Fibroblast of upper back skin (primary cell): Measurements from ENCODE around the gene TAS2R1.
"Not testable (repeated sequence)": the region's sequence is repeated elsewhere in the genome, so short reads cannot be mapped to it uniquely, and the experiment has no call there.

ENCODE experiments used
- DNase-seq: peaks from one replicate; pipeline ENCODE4 v3.0.0-alpha.2; 2013

Gene TAS2R1

DNA sequence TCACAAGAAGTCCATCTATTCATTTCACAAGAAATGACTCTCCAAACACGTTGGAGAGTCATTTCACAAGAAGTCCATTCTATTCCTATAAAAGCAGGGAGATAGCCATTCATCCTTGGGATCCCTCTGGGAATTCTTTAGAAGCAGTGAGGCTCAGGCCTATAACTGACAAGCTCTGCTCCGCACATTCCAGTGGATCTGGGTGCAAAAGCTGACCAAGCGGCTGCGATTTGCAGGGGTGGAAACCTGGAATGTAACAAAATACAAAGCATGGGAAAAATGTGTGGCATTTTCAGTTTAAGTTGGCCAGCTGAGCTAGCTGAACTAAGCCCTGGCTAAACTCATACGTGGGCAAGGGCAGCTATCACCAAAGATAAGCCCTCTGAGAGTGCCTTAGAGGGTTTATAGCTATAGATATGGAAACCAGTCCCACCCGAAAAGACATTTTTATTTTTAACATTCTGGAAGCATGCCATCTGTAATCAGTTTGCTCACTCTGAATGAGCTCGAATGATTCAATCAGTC lies 8.7 kb downstream of the TAS2R1 start:
- DNase-seq, result peak; percentile 74

- DNase-seq, result no peak
Measured at GRCh38 chr5:9619331-9620092, 10.6 kb downstream of the TAS2R1 start.

GRCh38 chr5:9617739-9618504 lies 12.2 kb downstream of the TAS2R1 start:
- DNase-seq, result no peak

- DNase-seq, result peak; percentile 33
Measured at GRCh38 chr5:9617221-9617620, 12.9 kb downstream of the TAS2R1 start.

GRCh38 chr5:9615331-9615730 lies 14.8 kb downstream of the TAS2R1 start:
- DNase-seq, result no peak

DNA sequence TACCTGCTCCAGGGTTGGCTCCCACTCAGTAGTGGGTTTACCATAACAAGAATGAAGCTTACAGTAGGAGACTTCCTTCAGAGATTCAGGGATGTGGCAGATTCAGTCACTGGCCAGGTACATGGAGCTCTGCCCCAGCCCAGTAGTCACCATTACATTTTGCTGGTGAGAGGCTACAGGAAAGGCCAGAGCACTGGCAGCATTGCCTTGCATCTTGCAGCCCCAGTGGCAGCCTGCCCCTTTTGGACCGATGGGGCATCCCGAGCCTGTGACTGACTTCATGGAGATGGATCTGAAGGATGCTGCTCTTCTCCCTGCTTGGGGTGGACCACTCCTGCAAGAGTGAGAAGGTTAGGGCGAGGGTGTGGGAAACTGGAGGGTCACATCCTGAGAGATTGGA lies 16.8 kb downstream of the TAS2R1 start:
- no peak for DNase-seq

- DNase-seq, result no peak
Measured at GRCh38 chr5:9610969-9611368, 19.2 kb downstream of the TAS2R1 start.

DNA sequence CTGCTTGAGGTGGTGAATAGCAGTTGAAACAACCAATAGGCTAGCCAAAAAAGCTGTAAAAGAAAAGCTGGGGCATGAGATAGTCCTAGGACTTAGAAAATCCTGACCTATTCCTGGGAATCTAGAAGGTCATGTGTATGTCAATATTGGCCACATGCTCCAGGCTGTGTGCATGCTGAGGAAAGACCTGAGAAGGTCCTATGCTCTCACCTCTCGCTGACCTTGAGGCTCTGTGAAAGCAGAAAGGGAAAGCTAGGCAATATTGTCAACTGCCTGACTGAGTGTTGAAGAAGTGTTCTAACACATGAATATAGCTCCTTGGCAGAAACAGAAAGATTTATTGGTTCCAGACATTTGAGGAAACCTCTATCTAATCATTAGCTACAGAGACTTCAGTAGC lies 19.8 kb downstream of the TAS2R1 start:
- DNase-seq, result no peak

DNA sequence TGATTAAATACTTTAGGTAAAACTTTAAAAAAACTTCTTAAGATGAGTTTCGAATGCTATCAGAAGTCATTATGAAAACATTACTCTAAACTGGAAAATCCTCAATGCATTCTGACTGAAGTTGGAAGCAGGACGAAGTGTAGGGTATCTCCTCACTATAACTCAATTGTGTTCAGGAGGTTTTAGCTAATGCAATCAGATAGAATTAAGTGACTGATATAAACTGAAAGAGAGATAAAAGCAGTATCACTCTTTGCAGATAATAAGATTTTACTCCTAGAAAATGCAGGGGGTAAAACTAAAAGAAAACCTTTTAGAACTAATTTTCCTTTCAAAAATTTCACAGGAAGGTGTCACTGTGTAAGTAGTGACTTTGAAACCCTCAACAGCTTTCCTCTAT lies 22.1 kb downstream of the TAS2R1 start:
- no peak for DNase-seq

DNA sequence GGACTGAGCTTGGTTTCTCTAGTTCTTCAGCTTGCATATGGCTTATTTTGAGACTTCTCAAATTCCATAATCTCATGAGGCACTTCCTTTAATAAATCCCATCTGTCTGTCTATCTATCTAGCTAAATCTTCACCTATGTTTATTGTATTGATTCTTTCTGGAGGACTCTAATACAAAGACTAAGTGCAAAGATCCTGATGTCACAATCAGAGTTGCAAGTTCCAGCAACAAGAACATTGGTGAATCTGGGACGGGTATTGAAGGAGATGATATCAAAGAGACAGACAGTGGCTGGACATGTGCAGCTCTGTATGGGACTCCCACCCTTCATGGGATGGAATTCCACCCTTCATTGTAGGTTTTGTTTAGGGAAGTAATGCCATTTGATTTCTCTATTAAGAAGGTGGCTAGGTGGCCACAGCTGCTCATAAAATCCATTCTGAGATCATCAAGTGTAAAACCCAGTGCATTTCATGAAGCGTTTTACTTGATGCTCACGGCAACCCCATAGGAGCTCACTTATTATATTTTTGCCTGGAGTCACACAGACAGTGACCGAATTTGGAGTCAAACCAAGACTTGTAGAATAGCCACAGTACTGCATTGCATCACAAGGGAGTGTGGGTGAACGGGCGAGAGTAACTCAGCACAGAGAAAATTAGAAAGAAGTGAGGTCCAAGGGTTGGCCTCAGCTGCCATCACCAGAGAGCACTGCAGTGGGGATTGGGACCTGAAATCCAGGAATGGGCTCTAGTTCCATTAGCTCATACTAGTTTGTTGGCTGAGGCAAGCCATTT lies 24.9 kb downstream of the TAS2R1 start:
- DNase-seq, result no peak

DNA sequence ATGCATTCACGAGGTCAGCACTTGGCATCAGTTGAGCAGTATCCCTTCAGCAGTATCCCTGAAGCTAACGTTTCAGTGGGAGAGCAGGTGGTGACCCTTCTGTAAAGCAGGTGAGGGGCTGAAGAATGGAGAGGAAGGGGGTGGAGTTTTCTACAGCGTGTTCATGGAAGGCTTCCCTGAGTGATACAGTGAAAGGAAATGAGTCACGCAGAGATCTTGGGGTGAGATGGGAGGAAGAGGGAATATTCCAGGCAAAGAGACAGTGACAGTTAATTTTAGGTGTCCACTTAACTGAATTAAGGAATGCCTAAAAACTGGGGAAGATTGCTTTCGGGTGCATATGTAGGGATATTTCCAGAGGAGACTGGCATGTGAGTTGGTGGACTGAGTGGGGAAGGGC lies 25.7 kb downstream of the TAS2R1 start:
- DNase-seq, result peak; percentile 21

- no peak for DNase-seq
Measured at GRCh38 chr5:9601055-9601739, 29.0 kb downstream of the TAS2R1 start.

GRCh38 chr5:9599391-9599790 lies 30.8 kb downstream of the TAS2R1 start:
- no peak for DNase-seq

GRCh38 chr5:9598329-9598728 lies 31.8 kb downstream of the TAS2R1 start:
- DNase-seq, result not testable (repeated sequence)

- not testable (repeated sequence) for DNase-seq
Measured at GRCh38 chr5:9597322-9597721, 32.8 kb downstream of the TAS2R1 start.

DNA sequence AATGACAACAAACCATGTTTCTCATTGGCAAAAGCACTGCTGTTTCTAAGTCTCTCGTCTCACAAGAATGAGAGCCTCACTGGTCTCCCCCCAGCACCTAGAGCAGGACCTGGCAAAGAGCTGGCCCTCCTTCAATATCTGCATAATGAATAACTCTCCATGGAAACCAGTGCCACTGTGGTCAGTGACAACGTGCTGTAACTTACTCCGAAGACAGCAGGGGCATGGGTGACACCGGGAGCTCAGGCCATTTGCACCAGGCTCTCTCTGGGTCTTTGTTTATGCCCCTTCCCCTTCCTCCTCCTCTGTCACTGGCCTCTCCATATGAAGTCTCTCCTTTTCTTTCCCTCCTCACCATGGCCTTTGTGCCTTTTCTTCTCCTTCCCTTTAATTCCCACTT lies 33.3 kb downstream of the TAS2R1 start:
- DNase-seq, result no peak

- DNase-seq, result peak; percentile 41
Measured at GRCh38 chr5:9596171-9596780, 33.9 kb downstream of the TAS2R1 start.

GRCh38 chr5:9594913-9595312 lies 35.2 kb downstream of the TAS2R1 start:
- no peak for DNase-seq

DNA sequence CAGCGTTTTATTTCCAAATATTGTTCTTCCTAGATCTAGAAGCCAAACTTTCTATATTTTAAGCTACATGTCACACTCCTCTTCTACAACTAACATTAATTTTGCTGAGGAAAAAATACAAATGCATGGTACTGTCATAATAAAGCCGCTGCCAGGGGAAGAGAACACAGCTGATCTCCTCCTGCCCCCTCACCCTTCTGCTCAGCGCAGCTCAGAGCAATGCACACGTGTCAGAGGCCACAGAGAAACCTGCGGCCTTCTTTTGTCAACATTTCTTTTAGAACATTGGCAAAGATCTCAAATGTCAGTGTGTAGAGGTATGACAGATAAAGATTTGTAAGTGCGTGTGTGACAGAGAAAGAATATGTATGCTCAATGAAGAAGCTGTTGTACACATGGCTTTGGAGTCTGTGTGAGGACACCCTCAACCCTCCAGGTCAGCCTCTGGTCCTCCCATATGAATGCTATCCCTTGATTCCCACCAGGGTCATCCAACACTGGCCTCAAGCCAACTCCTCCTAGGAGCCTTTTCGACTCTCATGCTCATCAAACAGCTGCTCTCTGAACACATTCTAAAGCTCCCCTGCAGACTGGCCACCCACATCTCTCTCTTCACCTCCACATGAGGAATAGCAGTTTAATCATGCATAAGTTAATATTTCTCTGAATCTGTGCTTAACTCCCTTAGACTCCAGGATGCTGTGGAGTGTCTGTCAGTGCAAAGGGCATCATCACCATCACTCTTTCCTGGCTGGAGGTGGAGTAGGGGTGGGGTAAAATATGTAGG lies 40.9 kb downstream of the TAS2R1 start:
- DNase-seq, result no peak

- DNase-seq, result no peak
Measured at GRCh38 chr5:9588254-9588653, 41.9 kb downstream of the TAS2R1 start.

- DNase-seq, result no peak
Measured at GRCh38 chr5:9587135-9587534, 43.0 kb downstream of the TAS2R1 start.
